Measurements from ENCODE around the gene TOMM40L. TPM values are rescaled to one million over a fixed set of nuclear protein-coding genes. Genes with fewer than 3 reads are reported as not detected.

The TOMM40L gene
- total RNA-seq, 4 donors from 2014 or later = 8.3 to 32.2 (median 24.9) TPM

DNA sequence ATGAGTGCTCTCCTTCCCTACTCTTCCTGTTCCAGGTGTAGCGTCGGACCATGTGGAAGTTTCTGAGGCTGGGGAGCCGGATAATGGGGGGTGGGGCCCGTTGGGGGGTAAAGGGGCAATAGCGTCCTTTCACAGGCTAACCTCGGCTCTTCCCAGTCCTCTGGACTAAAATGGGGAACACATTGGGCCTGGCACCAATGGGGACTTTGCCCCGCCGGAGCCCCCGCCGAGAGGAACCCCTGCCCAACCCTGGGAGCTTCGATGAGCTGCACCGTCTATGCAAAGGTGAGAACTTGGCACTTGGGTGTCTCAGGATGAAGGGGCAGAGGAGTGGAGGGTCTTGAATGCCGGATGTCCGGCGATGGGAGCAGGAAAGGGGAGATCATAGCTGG is 456 bp downstream of the TOMM40L start:
- no peaks in the 10 kb centered on the region for H3K9me3 ChIP-seq
- peak overlapping the region; percentile 70 to 76 (median 74) for H3K27ac ChIP-seq
- peak in 1 of 3 donors; percentile 46 for DNase-seq
- H3K4me1 ChIP-seq = peaks cover 6 to 40% (median 10%) of the 10 kb centered on the region in 4 donors
- peaks cover 0 to 23% (median 0%) of the 10 kb centered on the region in 3 donors for H3K36me3 ChIP-seq
- H3K4me3 ChIP-seq = peak overlapping the region; percentile 64 to 83 (median 68)
- no peak for TF ChIP-seq CTCF (IDR thresholded peaks at IDR 0.05)
- no peak for TF ChIP-seq POLR2A (IDR thresholded peaks at IDR 0.05)
- no peaks in the 10 kb centered on the region for H3K27me3 ChIP-seq

- Histone ChIP-seq H3K9me3 (no peaks in the 10 kb centered on the region), H3K27me3 (no peaks in the 10 kb centered on the region), H3K4me3 (peak overlapping the region; percentile 64 to 83 (median 68)), H3K27ac (peak overlapping the region; percentile 70 to 76 (median 74)), H3K4me1 (peaks cover 6 to 40% (median 10%) of the 10 kb centered on the region in 4 donors), H3K36me3 (peaks cover 0 to 23% (median 0%) of the 10 kb centered on the region in 3 donors)
- no peak for DNase-seq
- no peak for TF ChIP-seq POLR2A (IDR thresholded peaks at IDR 0.05)
- no peak for TF ChIP-seq CTCF (IDR thresholded peaks at IDR 0.05)
These were observed 899 bp downstream of the TOMM40L start for GRCh38 chr1:161226759-161227158.

DNA sequence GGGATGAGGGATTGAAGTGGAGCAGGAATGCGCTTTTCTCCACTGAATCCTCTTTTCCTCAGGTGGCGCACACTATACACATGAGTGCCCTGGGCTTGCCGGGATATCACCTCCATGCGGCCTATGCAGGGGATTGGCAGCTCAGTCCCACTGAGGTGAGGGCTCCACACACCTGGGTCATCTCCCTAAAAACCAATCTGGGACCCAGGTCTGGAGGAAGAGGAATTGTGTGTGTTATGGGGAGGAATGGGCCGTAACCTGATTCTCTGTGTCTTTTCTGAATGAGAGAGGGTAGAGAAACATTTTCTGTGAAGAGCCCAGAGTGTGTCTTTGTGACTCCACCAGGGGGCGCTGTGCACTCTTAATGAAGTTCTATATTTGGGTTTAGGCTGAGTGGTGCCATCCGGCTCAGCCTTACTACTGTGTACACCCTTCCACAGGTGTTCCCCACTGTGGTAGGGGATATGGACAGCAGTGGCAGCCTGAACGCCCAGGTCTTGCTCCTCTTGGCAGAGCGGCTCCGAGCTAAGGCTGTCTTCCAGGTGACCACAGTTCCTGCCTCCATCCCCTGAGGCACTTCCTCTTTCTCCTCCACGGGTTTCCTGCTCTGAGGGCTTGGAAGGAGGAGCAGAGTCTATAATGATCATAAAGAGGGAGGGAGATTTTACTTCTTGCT is 1.5 kb downstream of the TOMM40L start:
- TF ChIP-seq CTCF (IDR thresholded peaks at IDR 0.05) = peak; percentile 80 to 95 (median 87)
- TF ChIP-seq POLR2A (IDR thresholded peaks at IDR 0.05) = no peak
- Histone ChIP-seq H3K27ac (peak overlapping the region in 2 of 4 donors; percentile 5 to 73), H3K27me3 (no peaks in the 10 kb centered on the region)

GRCh38 chr1:161228032-161228431 is 2.2 kb downstream of the TOMM40L start:
- TF ChIP-seq POLR2A (IDR thresholded peaks at IDR 0.05) = no peak

More for the DNA sequence above, 1.5 kb downstream of the TOMM40L start:
- Histone ChIP-seq H3K9me3 (no peaks in the 10 kb centered on the region), H3K36me3 (peaks cover 0 to 23% (median 0%) of the 10 kb centered on the region in 3 donors), H3K4me3 (peak overlapping the region in 2 of 4 donors; percentile 68 to 83), H3K4me1 (peaks cover 6 to 40% (median 10%) of the 10 kb centered on the region in 4 donors)
- peak; percentile 82 to 93 (median 86) for DNase-seq

GRCh38 chr1:161229896-161230295 is 4.0 kb downstream of the TOMM40L start:
- H3K27me3 ChIP-seq = no peaks in the 10 kb centered on the region
- H3K27ac ChIP-seq = no peak overlapping the region
- TF ChIP-seq CTCF (IDR thresholded peaks at IDR 0.05) (no peak), POLR2A (IDR thresholded peaks at IDR 0.05) (no peak)
- no peak overlapping the region for H3K4me3 ChIP-seq
- DNase-seq = no peak
- H3K36me3 ChIP-seq = peaks cover 0 to 23% (median 0%) of the 10 kb centered on the region in 3 donors
- no peaks in the 10 kb centered on the region for H3K9me3 ChIP-seq
- H3K4me1 ChIP-seq = peaks cover 4 to 27% (median 9%) of the 10 kb centered on the region in 4 donors

More at GRCh38 chr1:161228032-161228431, 2.2 kb downstream of the TOMM40L start:
- H3K4me3 ChIP-seq = no peak overlapping the region
- H3K4me1 ChIP-seq = peaks cover 6 to 40% (median 10%) of the 10 kb centered on the region in 4 donors
- H3K9me3 ChIP-seq = no peaks in the 10 kb centered on the region
- H3K27ac ChIP-seq = peak overlapping the region in 1 of 4 donors; percentile 73
- peaks cover 0 to 23% (median 0%) of the 10 kb centered on the region in 3 donors for H3K36me3 ChIP-seq
- H3K27me3 ChIP-seq = no peaks in the 10 kb centered on the region
- no peak for DNase-seq

GRCh38 chr1:161230762-161231161 is 4.9 kb downstream of the TOMM40L start:
- H3K4me1 ChIP-seq = peaks cover 0 to 22% (median 6%) of the 10 kb centered on the region in 4 donors

More at GRCh38 chr1:161230762-161231161, 4.9 kb downstream of the TOMM40L start:
- Histone ChIP-seq H3K27me3 (no peaks in the 10 kb centered on the region), H3K4me3 (no peak overlapping the region), H3K36me3 (peaks cover 0 to 23% (median 0%) of the 10 kb centered on the region in 3 donors), H3K9me3 (no peaks in the 10 kb centered on the region), H3K27ac (no peak overlapping the region)
- DNase-seq = no peak
- TF ChIP-seq CTCF (IDR thresholded peaks at IDR 0.05) = no peak
- TF ChIP-seq POLR2A (IDR thresholded peaks at IDR 0.05) = no peak
